Smooth muscle cell (in vitro differentiated cells): ENCODE data around the gene B3GAT1. TPM values are rescaled to one million over a fixed set of nuclear protein-coding genes. Genes with fewer than 3 reads are reported as not detected.

Source experiments
- DNase-seq: peaks from one replicate; lab custom pipeline; 2025; ENCODE audit not compliant: unreplicated experiment; lab: John Stamatoyannopoulos, UW
- H2AFZ ChIP-seq: fragments of 200-600 bp; sonication (generic); 2 replicates; pipeline ENCODE4 v1.6.0; 2016; ENCODE audit warnings: antibody characterized with exemption, low read depth, mild to moderate bottlenecking
- H3F3A ChIP-seq: fragments of 200-600 bp; sonication (generic); 2 replicates; pipeline ENCODE4 v1.6.0; 2017; ENCODE audit warnings: antibody characterized with exemption, low read depth
- H3K27ac ChIP-seq: fragments of 200-600 bp; sonication (generic); 2 replicates; pipeline ENCODE4 v1.5.1; 2016; ENCODE audit warnings: low read depth, mild to moderate bottlenecking
- H3K27me3 ChIP-seq: fragments of 200-600 bp; sonication (generic); 2 replicates; pipeline ENCODE4 v1.6.1; 2016; ENCODE audit warnings: low read depth, mild to moderate bottlenecking
- H3K36me3 ChIP-seq: fragments of 200-600 bp; sonication (generic); 2 replicates; pipeline ENCODE4 v1.5.1; 2016; ENCODE audit warnings: low read depth
- H3K4me1 ChIP-seq: fragments of 200-600 bp; sonication (generic); 2 replicates; pipeline ENCODE4 v1.5.1; 2016; ENCODE audit warnings: low read depth
- H3K4me2 ChIP-seq: fragments of 200-600 bp; sonication (generic); 2 replicates; pipeline ENCODE4 v1.6.0; 2016; ENCODE audit warnings: mild to moderate bottlenecking
- H3K4me3 ChIP-seq: fragments of 200-600 bp; sonication (generic); 2 replicates; pipeline ENCODE4 v1.5.1; 2016; ENCODE audit warnings: mild to moderate bottlenecking
- H3K79me2 ChIP-seq: fragments of 200-600 bp; sonication (generic); 2 replicates; pipeline ENCODE4 v1.6.0; 2016; ENCODE audit warnings: low read depth, mild to moderate bottlenecking
- H3K9ac ChIP-seq: fragments of 200-600 bp; sonication (generic); 2 replicates; pipeline ENCODE4 v1.6.0; 2016; ENCODE audit warnings: low read depth
- H3K9me3 ChIP-seq: fragments of 200-600 bp; sonication (generic); replicated peaks from 2 replicates; pipeline ENCODE4 v1.5.1; 2016; ENCODE audit warnings: low read depth
- H4K20me1 ChIP-seq: fragments of 200-600 bp; sonication (generic); 2 replicates; pipeline ENCODE4 v1.6.0; 2016; ENCODE audit warnings: low read depth
- CTCF ChIP-seq: fragments of 200-600 bp; sonication (generic); IDR thresholded peaks from 2 replicates; pipeline ENCODE4 v1.5.1; 2017; ENCODE audit warnings: borderline replicate concordance, mild to moderate bottlenecking, antibody characterized with exemption; ENCODE audit not compliant: insufficient read depth, poor library complexity, severe bottlenecking
- WGBS: methylation state at CpG from one replicate; pipeline ENCODE4 v1.1.7; 2016; ENCODE audit warnings: low lambda C conversion rate; 5-methylcytosine and 5-hydroxymethylcytosine counted together
- polyA plus RNA-seq: library from polyadenylated mRNA; unstranded; fragments of >200 nt; fragmentation: Nextera tagmentation; extraction: Ambion mirVana; gene quantifications from 2 replicates; pipeline ENCODE4 v1.2.1, GENCODE V29; 2016
- total RNA-seq: library from RNA; depleted of rRNA; stranded (reverse); fragments of >200 nt; gene quantifications from 2 replicates; pipeline ENCODE4 v1.2.3, GENCODE V29; 2014

Gene B3GAT1
- total and polyA plus RNA-seq, 2 experiments from 2014 or later, result not detected

- Histone ChIP-seq H3F3A (no peaks in the 10 kb centered on the region), H3K4me1 (peaks cover 3% of the 10 kb centered on the region), H4K20me1 (no peaks in the 10 kb centered on the region), H3K9me3 (no peaks in the 10 kb centered on the region), H3K36me3 (no peaks in the 10 kb centered on the region), H2AFZ (no peak overlapping the region), H3K79me2 (no peaks in the 10 kb centered on the region), H3K27me3 (peaks cover 40% of the 10 kb centered on the region), H3K27ac (no peak overlapping the region), H3K9ac (no peak overlapping the region), H3K4me2 (no peak overlapping the region), H3K4me3 (no peak overlapping the region)
- WGBS, result 90% methylated on average over 11 of the region's 11 CpGs
- no peak for DNase-seq
- TF ChIP-seq CTCF, result no peak
These were observed 5.5 kb downstream of the B3GAT1 start for GRCh38 chr11:134406264-134407185.

- Histone ChIP-seq H3F3A (no peaks in the 10 kb centered on the region), H3K79me2 (no peaks in the 10 kb centered on the region), H3K4me3 (no peak overlapping the region), H3K9ac (no peak overlapping the region), H3K36me3 (no peaks in the 10 kb centered on the region), H4K20me1 (no peaks in the 10 kb centered on the region), H2AFZ (no peak overlapping the region), H3K4me1 (peaks cover 3% of the 10 kb centered on the region), H3K27me3 (peaks cover 37% of the 10 kb centered on the region), H3K9me3 (no peaks in the 10 kb centered on the region), H3K27ac (no peak overlapping the region), H3K4me2 (no peak overlapping the region)
- TF ChIP-seq CTCF, result no peak
- 92% methylated on average over 9 of the region's 9 CpGs for WGBS
- DNase-seq, result no peak
These were observed 6.2 kb downstream of the B3GAT1 start for GRCh38 chr11:134405841-134406240.

GRCh38 chr11:134405436-134405835 lies 6.6 kb downstream of the B3GAT1 start:
- no peak for TF ChIP-seq CTCF
- WGBS, result 88% methylated on average over 8 of the region's 8 CpGs

More at GRCh38 chr11:134405436-134405835, 6.6 kb downstream of the B3GAT1 start:
- Histone ChIP-seq H4K20me1 (no peaks in the 10 kb centered on the region), H3K9me3 (no peaks in the 10 kb centered on the region), H3K36me3 (no peaks in the 10 kb centered on the region), H3K4me1 (peaks cover 3% of the 10 kb centered on the region), H3K4me2 (no peak overlapping the region), H3K27me3 (peaks cover 36% of the 10 kb centered on the region), H2AFZ (no peak overlapping the region), H3K27ac (no peak overlapping the region), H3K9ac (no peak overlapping the region), H3K4me3 (no peak overlapping the region), H3F3A (no peaks in the 10 kb centered on the region), H3K79me2 (no peaks in the 10 kb centered on the region)
- DNase-seq, result no peak
